NOMO-1 treated with DMSO at 0.1 percent for 48 hours (cell line): ENCODE results near the gene BRIP1.
"Not testable (repeated sequence)": the region's sequence is repeated elsewhere in the genome, so short reads cannot be mapped to it uniquely, and the experiment has no call there.

Source experiments
- DNase-seq: peaks from one replicate; lab custom pipeline; 2025; ENCODE audit not compliant: unreplicated experiment; lab: John Stamatoyannopoulos, UW

The BRIP1 gene

GRCh38 chr17:61670691-61671090 lies 192.6 kb downstream of the BRIP1 start:
- DNase-seq = no peak

- DNase-seq = no peak
Measured at GRCh38 chr17:61669522-61669921, 193.8 kb downstream of the BRIP1 start.

- DNase-seq = no peak
Measured at GRCh38 chr17:61668486-61668885, 194.8 kb downstream of the BRIP1 start.

DNA sequence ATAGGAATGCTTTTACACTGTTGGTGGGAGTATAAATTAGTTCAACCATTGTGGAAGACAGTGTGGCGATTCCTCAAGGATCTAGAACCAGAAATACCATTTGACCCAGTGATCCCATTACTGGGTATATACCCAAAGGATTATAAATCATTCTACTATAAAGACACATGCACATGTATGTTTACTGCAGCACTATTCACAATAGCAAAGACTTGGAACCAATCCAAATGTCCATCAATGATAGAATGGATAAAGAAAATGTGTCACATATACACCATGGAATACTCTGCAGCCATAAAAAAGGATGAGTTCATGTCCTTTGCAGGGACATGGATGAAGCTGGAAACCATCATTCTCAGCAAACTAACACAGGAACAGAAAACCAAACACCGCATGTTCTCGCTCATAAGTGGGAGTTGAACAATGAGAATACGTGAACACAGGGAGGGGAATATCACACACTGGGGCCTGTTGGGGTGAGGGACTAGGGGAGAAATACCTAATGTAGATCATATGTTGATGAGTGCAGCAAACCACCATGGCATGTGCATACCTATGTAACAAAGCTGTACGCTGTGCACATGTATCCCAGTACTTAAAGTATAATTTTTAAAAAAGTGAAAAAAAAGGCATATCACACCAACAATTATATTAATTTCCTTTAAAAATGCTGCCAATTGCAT lies 196.8 kb downstream of the BRIP1 start:
- not testable (repeated sequence) for DNase-seq

GRCh38 chr17:61663310-61663709 lies 200.0 kb downstream of the BRIP1 start:
- DNase-seq = no peak

GRCh38 chr17:61662741-61663140 lies 200.6 kb downstream of the BRIP1 start:
- DNase-seq = no peak

DNA sequence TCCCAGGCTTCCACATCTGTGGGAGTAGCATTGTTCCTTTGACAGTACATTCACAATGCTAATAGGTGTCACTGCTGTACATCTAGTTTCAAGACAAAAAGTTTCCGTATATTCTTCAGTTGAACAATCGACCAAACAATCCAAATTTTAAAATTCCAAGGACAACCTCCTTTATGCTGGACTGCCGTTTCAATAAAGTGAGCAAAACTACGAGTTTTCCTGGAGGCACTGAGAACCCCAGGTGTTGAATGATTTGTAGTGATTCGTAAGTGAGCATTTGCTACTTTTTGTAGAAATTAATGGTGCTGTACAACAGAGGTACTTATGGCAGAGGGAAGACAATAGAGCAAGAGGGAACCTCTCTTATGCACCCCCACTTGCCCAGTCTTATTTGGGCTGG lies 201.1 kb downstream of the BRIP1 start:
- DNase-seq = no peak

- no peak for DNase-seq
Measured at GRCh38 chr17:61660746-61661485, 202.4 kb downstream of the BRIP1 start.

DNA sequence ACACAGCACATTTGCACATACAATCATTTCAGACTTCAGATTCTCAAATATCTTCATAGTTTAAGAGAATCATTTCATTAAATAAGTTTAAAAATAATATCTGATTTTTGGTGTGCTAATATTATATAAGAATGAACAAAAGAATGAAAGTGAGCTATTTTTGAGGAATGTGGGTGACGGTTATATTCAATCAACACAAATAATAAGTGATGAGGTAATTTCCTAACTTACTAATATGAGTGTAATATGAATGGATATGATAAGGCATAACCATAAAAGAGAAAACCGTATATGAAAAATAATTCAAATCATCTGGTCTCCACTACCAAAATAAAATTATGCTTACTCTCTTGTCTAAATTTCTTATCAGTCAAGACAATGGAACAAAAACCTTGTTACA lies 203.9 kb downstream of the BRIP1 start:
- DNase-seq = no peak

DNA sequence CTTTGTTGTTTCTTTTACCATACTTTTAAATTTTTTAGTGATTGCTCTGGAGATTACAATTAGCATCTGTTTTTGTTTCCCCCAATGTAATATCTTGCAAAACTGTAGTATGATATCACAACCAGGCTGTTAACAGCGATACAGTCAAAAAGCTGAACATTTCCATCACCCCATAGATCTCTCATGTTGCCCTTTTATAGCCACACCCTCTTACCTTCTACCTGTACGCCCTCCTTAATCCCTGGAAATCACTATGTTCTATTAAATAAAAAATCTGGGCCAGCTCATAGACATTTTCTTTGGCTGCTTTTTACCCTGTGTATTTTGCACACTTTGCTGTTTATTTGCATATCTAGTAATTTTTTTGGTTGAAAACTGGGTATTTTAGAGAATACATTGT lies 205.1 kb downstream of the BRIP1 start:
- DNase-seq = no peak

DNA sequence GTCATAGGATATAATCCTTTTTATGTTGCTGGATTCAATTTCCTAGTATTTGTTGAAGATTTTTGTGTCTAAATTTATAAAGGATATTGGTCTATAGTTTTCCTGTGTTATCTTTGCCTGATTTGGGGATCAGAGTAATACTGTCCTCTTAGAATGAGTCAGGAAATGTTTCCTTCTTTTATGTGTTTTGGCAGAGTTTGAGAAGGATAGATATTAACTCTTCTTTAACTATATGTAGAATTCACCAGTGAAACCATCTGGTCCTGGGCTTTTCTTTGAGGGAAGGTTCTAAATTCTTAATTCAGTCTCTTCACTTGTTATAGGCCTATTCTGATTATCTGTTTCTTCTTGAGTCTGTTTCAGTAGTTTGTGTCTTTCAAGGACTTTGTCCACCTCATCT lies 206.0 kb downstream of the BRIP1 start:
- DNase-seq = no peak

- no peak for DNase-seq
Measured at GRCh38 chr17:61656721-61657217, 206.6 kb downstream of the BRIP1 start.

DNA sequence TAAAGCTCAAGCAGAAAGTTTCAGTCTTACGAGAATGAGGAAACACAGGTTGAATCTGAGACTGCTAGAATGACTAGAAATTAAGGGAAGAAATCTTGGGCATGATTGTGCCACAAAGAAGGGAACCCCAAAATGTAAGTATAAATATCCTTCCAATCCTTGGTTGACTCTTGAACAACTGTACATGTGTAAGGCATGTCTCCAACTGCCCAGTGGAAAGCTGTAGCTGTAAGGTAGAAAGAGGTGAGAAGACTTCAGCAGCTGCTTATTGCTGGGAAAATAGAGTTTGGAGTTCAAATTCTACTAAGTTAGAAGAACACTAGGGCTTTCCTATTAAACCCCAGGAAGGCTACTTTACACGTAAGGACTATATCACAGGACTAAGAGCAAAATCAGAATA lies 212.6 kb downstream of the BRIP1 start:
- no peak for DNase-seq

- DNase-seq = no peak
Measured at GRCh38 chr17:61648587-61648986, 214.7 kb downstream of the BRIP1 start.

DNA sequence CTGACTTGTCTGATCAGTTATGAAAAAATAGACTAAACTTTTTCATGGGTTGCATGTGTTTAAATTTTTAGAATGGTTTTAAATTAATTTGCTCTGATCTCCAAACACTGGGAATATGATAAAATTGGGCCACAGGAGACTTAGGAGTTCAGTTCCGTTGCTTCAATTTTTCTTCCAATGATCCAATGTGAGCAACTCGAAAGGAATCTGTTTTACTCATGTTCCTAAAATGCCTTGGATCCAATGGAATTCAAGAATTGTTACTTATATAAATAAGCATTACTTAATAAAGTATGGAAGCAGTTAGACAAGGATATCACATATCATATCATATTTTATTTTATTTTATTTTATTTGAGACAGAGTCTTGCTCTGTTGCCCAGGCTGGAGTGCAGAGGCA lies 216.3 kb downstream of the BRIP1 start:
- DNase-seq = no peak

- DNase-seq = no peak
Measured at GRCh38 chr17:61646482-61646881, 216.8 kb downstream of the BRIP1 start.

DNA sequence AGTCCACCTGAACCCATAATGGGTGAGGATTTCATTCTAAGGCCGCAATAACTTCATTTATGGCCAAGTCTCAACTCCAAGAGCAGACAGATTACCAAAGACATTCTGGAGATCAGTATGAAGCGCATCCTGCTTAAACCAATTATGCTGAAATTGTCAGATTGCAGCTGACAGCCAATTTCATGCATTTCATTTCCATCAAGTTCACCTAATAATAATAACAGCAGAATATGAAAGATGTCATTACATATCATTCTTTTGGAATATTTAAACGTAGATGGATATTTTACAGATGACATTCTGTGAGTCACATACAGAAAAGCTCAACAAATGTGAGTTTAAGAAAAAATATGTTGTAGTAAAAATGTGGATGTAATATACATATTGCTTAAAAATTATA lies 217.4 kb downstream of the BRIP1 start:
- no peak for DNase-seq

DNA sequence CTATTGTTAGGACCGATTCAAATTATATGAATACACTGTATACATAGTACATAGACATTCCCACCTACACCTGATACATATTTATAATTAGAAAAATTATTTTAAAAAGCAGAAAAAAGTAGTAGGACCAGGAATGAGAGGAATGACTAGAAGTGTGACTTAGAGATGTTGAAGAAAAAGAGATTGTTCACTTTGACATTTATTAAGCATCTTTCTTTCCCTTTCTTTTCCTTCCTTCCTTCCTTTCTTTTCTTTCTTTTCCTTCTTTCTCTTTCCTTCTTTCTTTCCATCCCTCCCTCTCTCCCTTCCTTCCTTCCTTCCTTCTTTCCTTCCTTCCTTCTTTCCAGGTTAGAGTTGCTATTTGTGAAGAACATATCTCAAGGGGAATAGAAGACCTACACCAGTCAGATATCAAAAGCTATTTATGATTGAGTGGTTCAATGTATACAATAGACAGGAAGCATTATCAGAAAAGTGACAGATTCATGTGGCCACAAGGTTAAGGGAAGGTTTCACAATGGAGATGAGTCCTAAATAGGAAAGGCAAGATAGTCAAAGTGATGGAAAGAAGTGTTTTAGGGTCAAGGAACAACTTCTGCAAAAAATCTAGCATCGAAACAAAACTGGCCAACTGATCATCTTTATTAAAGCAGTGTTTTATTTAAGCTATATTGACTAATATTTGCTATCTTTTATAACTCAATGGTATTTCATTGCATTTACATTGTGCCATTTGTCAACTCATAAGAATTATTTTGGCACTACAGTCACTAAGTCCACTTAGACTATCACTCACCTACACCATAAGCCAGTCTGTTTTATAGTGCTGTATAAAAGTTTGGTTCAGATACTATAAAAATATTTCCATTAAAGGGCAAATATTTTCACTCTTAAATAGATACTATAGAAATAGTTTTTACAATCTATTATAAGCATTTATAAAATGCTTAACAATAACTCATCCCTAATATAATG lies 218.2 kb downstream of the BRIP1 start:
- no peak for DNase-seq

DNA sequence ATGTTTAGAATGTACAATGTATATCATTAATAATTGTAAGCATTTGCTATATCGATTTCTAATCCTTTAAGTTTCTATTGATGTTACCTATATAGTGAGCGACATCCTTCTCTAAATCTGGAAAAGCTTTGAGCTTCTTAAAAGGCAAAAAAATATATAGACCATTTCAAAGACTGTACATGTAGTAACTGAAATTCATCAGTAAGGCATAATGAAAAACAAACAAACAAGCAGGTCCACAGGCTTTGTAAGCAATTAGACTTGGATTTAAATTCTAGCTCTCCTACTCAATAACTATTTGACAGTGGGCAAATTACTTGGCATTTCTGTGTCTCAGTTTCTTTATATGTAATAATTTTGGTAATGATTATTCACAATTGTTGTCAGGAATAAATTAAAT lies 220.6 kb downstream of the BRIP1 start:
- no peak for DNase-seq

GRCh38 chr17:61641715-61642114 lies 221.6 kb downstream of the BRIP1 start:
- DNase-seq = no peak

DNA sequence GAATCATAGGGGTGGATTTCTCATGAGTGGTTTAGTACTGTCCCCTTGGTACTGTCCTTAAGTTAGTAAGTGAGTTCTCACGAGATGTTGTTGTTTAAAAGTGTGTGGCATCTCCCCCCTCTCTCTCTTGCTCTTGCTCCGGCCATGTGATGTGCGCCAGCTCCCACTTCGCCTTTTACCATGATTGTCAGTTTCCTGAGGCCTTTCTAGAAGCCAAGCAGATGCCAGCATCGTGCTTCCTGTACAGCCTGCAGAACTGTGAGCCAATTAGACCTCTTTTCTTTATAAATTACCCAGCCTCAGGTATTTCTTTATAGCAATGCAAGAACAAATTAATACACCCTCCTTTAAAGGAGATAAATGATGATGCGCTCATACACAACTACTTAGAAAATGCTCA lies 222.2 kb downstream of the BRIP1 start:
- no peak for DNase-seq
